ENCODE results near the gene MOB3A.
"Not testable (repeated sequence)": the region's sequence is repeated elsewhere in the genome, so short reads cannot be mapped to it uniquely, and the experiment has no call there.

The MOB3A gene

DNA sequence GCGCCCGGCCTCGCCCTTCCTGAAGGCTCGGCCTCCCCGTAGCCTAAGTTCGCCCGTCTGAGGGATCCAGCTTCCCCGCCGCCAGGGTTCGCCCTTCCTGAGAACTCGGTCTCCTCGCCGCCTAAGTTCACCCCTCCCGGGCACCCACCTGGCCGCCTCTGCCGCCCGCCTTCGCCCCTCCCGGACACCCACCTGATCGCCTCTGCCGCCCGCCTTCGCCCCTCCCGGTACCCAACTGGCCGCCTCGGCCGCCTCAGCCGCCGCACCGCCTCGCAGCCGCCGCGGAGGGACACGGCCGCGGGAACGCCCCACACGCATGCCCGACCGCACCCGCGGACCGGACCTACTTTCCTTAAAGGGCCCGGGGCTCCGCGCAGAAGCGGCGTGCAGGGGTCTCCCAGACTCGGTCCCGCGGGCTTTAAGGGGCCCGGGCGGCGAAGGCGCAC is at the start of gene MOB3A:
MOB3A (minus strand) TSS at position 293 of the 446 bp plus-strand sequence. CDS start 17,766 bp downstream, outside the sequence.
- peak; percentile 98 for DNase-seq

DNA sequence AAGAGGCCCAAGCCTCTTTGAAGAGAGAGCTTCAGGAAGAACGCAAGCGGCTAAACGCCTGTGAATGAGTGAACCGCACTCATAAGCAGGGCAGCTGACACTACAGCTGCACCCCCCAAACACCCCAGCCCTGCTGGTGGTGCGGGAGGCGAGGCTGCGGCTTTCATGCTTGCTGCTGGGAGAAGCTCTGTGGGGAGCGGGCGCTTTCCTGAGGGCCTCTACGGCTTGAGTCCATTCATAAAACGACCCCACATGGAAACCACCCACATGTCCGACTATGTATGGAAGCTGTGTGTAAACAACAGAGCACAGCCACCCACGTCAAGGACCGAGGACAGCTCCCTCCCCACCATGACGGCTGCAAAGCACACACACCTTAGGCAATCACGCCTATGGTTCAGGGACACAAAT is 49.7 kb upstream of the MOB3A start:
- DNase-seq: no peak

DNA sequence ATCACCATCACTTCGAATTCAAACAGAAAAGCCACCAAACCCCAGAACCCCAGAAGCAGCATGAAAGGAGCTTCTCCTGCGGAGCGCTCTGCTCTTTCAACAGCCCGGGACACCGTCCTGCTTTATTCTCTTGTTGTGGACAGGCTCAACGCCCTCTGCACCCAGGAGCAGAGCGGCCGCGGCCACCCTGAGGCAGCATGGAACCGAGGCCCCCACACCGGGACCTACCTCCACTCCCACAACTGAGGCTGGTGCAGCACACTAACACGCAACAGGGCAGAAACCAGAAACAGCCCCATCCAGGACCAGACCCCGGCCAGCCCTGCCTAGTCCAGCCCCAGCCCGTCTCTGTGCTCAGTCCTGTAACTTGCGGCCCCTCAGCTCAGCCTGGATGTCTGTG is 48.1 kb upstream of the MOB3A start:
- DNase-seq: no peak

DNA sequence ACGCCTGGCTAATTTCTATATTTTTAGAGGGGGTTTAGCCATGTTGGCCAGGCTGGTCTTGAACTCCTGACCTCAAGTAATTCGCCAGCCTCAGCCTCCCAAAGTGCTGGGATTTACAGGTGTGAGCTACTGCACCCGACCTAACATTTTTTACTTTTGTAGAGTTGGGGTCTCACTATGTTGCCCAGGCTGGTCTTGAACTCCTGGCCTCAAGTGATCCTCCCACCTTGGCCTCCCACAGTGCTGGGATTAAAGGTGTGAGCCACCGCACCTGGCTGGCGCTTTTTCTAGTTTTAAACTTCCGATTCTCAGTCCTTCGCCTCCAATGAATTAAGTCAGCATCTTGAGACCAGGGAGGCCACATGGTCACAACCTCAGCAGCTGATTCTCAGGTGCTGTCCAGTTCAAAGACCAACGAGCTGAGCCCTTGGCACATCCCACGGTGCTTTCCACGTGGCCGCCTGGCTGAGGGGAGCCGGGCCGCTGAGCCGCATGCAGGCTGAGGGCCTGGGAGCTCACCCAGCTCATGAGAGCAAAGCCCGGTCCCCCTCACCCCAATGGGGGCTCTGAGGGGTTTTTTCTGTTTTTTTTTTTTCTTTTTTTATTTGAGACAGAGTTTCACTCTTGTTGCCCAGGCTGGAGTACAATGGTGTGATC is 46.2 kb upstream of the MOB3A start:
- DNase-seq: no peak

DNA sequence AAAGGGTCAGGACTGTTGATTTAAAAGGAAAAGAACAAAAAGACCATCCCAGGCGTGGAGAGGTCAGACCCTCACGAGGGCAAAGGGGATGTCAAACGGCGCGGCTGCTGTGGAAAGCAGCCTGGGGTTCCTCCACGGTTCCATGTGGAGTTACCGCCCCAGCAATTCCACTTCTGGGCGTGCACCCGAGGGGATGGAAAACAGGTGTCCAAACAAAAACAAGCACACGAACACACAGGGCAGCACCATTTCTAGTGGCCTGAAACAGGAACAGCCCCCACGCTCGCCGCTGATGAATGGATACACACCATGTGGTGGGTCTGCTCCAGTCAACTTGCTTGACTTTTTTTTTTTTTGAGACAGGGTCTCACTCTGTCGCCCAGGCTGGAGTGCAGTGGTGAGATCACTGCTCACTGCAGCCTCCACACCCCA is 44.0 kb upstream of the MOB3A start:
- DNase-seq: no peak

DNA sequence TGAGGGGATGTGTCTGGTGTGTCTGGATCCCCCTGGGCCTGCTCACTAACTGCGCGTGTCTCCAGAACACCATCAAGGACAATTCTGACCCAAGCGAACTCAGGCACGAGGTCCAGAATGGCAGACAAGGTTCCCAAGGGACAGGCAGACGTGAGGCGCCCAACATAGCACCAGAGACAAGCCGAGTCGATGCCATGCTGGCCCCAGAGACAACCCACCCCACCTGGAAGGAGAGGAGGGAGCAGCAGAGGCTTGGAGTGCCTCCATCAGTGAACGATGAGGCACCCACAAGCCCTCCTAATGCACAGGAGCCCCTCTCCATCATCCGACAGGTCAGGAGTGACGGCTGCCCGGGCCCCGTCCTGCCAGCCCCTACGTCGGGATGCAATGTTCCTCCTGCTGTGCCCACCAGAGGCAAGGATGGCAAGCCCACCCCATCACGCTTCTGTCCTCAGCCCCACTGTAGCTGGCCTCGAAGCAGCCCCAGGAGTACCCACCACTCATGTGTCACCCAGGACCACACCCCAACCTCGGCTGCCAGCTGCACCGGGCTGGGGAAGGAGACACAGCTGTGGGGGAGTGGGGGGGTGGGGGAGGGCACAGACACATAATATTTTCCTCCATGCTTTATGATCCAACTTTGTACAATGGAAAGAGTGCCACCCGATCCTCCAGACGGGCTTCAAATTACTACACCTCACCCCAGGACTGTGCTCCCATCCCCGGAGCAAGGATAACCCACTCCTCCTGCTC is 43.4 kb upstream of the MOB3A start:
- DNase-seq: no peak

DNA sequence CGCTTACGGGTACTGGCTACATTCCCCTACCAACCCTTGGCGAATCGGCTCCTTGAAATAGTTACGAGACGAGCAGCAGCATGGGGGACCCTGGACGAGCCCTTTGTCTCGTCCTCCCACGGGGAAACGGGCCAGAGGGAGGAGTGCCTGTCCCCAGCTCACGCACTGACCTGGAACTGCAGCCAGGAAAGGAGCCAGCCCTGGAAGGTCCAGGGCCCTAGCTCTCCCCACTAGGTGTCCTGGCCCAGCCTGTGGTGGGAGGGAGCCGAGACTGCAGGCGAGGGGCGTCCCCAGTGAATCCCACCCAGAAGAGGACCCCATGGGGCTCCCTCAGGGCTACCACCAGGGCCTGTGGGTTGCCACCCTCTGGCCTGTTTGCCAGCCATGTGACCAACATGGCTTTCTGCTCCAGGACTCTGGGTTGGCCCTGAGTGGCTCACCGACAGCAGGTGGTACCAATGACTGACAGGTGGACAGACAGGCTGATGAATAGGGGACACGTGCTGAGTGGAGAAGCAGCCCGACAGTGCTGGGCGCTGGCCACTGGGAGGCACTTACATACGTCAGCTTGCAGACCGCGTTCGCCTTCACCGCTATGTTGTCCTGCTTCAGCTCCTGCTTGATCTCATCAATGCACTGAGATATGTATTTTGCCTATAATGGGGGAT is 42.1 kb upstream of the MOB3A start:
- no peak for DNase-seq

DNA sequence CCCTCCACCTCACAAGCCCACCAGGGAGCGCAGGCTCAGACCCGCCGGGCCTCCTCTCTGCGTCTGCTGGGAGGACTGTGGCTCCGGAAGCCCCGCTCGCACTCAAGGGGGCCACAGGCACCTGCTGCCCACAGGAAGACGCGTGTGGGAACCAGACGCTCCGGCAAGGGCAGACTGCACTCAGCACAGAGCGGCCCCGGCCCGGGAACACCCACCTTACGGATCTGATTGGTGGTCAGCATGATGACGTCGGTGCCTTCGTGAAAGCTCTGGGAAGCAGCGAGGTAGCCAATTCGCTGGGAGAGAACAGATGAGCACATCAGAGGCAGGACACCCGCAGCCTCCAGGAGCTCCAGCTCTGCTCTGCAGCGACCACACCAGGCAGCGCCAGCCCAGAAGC is 40.7 kb upstream of the MOB3A start:
- DNase-seq: no peak

DNA sequence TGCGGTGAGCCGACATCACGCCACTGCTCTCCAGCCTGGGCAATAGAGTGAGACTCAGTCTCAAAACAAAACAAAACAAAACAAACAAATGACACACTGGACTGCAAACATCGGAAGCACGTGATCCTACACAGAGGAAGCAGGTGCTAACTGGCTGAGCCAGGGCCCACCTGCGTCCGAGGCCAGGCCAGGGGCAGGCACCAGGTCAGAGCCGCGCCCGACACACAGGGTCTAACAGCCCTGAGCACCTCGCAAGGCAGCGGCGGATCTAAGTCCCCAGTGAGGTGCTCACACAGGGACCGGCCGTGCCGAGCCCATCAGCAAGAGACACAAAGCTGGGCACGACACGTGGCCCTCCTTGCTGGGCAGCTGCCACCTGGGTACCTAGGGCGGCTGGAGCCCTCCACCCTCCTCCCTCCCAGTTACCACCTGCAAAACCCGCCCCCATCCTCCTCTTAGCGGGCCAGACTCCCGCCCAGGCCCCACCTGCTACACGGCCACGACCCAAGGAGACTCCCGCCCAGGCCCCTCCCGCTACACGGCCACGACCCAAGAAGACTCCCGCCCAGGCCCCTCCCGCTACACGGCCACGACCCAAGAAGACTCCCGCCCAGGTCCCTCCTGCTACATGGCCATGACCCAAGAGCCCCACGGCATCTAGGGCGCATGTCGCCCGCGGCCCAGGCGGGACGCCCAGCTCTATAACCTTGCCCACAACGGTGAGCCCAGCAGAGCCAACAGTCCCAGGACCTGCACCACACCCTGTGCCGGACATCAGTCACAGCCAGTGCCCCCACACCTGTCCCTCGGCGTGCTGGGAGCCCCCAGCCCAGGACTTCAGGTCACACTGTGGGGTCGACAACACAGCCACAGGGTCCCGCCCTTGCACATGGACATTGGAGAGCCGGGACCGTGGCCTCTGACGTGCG is 39.6 kb upstream of the MOB3A start:
- no peak for DNase-seq

DNA sequence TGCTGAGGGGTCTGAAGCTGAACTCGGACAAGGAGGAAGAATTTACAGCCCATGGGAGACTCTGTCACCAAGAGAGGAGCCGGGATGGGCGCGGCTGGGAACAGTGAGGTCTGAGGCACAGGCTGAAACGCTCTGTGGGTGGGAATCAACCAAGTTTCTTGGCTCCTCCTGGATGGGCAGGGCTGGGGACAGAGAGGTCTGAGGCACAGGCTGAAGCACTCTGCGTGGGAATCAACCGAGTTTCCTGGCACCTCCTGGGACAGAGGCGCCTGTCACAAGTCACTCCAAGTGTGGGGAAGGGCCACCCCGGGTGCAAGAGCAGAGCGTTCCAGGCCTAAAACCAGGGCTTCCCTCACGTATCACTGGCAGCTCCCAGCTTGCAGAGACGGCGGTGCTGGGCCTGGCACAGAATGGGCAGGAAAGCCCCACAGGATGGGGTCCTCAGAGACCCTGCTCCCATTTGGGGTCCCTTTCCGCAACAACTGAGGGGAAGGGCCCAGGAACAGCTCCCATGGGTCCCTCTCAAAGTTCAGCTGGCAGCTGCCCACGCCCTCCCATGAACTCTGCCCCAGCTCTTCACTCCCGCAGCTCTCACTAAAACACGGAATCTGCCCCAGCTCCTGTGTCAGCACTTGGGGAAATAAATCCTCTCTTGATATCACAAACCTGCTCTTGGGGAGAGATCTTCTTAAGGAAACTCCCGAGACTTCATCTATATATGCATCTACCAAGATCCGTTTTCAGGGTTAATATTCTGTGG is 36.8 kb upstream of the MOB3A start:
- no peak for DNase-seq

DNA sequence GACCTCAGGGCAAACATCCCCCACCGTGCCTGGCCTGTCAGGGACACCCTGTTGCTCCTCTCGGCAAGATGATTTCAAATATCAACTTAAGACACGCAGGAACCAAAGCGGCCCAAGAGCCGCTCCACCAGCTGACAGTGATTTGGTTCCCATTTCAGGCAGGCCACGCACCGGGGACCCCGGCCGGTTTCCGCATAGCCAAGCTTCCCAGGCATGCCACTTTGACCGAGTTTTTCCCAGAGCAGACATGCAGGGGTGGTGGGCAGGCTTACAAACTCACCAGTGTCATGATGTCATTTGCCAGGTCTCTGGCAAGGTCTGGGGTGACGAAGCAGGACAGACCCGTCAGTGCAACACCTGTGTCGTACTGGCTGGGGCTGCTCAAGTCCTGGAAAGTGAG is 36.1 kb upstream of the MOB3A start:
- DNase-seq: no peak

DNA sequence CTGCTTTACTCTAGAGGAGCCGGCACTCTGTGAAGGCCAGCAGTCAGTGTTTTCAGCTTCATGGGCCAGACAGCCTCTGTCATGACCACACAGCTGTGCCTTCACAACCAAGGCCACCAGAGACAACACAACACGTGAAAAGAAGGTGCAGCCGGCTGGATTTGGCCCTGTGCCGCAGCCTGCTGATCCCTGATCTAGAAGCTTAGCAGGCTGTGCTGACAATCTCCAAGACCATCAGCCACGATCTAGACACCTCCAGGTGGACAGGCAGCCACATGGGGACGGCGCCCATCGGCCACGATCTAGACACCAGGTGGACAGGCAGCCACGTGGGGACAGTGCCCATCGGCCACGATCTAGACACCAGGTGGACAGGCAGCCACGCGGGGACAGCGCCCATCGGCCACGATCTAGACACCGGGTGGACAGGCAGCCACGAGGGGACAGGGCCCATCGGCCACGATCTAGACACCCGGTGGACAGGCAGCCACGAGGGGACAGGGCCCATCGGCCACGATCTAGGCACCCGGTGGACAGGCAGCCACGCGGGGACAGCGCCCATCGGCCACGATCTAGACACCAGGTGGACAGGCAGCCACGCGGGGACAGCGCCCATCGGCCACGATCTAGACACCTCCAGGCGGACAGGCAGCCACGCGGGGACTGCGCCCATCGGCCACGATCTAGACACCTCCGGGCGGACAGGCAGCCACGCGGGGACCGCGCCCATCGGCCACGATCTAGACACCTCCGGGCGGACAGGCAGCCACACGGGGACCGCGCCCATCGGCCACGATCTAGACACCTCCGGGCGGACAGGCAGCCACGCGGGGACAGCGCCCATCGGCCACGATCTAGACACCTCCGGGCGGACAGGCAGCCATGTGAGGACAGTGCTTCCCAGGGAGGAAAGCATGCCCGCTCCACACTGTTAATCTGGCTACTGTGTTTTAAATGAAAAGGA is 35.2 kb upstream of the MOB3A start:
- not testable (repeated sequence) for DNase-seq

DNA sequence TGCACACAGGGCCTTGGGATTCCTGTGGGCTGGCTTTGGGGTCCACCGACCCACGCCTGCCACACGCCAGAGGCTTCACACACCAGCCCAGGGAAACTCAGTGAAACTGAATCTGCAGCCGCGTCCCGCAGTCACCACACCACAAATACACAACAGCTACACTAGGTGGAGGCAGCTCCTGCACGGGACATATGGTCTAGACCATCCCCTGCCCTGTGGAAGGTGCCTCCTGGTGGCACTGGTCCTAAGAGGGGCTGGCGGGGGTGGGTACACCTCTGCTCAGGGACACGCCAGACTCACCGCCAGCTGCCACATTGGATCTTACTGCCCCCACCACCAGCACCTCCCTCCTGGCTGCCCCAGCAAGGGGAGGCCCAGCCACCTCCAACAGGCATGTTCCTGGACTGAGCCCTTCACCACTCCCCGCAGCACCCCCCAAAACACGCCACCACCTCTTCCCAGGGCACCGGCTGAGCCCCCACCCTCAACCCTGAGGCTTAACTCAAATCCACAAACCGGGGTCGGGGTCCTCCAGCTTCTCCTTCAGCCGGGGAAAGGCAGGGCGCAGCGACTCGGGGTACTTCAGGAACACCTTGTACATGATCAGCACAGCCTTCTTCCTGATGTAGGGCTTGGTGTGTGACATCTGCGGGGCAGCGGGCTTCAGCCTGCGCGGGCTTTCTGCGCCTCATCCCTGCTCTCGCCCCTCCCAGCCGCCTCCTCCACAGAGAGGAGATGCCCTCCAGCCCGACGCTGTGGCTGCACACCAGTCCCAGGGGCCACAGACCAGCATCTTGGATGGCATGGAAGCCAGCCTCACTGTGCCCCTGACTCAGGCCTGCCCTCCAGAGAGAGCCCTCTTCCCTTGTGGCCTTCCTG is 34.0 kb upstream of the MOB3A start:
- no peak for DNase-seq

DNA sequence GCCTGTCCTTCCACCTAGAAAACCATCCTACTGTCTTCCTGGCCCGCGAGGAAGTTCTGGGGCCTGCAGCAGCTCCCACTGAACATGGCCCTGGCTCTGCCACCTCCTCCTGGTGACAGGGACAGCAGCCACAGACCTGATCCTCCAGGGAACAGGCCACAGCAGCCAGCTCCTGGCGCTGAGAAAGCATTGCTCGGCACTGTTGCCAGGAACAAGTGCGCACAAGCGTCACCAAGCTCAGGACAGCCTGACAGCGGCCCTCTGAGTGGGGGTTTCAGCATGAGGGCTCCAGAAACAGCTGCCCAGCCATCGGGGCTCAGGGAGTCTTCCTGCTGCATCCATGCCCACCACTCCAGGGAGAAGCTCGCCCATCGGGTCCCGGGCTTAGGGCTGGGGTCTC is 33.4 kb upstream of the MOB3A start:
- DNase-seq: no peak

DNA sequence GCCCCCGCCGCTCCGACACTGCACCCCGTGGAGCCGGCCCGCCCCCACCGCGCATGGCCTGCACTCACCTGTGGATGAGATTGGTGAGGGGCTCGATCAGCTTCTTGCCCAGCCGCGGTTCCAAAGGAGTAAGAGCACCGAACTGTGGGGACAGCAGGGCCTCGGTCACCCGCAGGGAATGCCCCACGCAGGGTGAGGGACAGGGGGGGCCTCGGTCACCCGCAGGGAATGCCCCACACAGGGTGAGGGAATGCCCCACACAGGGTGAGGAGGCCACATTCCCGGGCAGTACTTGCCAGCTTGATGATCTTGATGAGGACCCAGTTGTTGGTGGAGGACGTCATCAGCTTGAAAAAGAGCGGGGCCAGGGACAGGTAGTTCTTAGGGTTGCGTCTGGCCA is 32.9 kb upstream of the MOB3A start:
- no peak for DNase-seq

DNA sequence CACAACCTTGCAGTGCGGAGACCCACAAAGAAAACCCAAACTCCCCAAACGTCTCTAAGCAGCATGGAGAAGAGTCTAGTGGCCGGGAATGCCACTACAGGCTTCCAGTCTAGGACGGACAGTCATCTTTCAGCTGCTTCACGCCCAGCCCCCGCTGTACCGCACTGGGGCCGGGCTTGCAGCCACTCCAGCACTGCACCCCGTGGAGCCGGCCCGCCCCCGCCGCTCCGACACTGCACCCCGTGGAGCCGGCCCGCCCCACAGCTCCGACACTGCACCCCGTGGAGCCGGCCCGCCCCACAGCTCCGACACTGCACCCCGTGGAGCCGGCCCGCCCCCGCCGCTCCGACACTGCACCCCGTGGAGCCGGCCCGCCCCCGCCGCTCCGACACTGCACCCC is 32.1 kb upstream of the MOB3A start:
- DNase-seq: not testable (repeated sequence)

DNA sequence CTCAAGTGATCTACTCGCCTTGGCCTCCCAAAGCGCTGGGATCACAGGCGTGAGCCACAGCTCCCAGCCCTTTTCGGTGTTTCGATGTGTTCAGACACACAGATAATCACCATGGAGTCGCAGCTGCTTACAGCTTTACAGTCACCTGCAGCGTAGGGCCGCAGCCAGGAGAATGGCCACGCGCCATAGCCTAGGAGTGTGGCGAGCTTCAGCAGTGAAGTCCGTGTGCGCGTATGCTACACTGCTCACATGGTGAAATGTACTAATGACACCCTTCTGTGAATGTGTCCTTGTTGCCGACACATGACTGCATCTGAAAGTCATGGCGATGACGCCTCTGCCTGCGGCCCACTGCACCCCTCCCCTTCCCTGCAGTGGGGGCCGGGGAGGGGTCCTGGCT is 31.6 kb upstream of the MOB3A start:
- DNase-seq: no peak

DNA sequence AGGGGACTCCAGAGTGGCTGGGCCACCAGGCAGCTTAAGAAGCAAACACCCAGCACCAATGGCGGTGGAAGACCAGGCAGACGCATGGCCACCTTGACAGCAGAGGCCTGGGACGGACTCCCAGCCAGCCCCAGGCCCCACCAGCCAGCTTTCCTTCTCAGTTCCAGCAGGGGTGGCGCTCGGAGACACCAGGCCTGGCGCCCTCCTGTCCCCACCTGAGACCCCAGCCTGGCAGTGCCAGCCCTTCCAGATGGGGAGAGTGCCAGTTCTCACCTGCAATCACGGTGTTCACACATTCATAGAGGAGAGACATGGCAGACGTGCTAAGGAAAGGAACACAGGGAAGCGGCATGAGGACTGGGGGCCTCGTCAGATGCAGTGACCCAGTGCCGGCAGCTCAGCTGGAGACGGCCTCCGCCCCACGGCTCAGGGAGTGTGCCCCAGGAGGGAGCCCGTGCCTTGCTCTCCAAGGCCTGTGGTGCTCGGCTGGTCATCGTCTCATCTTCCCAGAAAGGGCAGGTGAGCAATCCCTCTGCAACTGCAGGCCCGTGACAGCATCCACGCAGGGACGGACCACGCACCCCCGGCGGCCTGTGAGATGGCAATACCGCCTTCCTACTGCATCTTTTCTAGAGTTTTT is 30.9 kb upstream of the MOB3A start:
- no peak for DNase-seq

DNA sequence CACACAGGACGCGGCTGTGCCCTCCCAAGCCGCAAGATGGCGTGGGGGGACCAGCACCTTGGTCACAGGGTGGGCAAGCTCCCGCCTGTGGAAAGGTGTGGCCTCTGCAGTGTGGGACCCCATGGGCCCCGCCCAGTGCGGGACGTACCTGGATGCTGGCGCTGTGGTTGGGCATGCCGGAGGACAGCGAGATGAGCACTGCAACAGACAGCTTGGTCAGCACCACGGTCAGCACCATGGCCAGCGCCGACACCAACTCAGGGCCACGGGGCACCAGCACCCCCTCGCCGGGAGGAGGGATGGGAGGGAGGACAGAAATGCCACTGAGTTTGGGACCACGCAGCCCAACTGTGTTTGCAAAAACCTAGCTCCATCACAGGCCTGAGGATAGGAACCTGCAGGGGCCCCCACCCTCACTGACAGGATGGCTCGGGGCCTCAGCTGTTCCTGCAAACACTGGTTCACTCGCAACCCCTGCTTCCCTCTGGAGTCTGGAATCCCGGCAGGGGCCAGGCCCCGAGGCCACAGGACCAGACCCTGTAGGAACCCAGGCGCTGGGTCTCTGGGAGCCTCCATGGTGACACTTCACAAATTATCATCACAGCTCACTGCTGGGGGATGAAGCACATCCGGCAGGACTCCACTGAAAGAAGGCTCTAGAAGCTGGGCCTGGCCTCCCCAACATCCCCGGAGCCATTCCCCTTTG is 27.7 kb upstream of the MOB3A start:
- no peak for DNase-seq
